NCI-H2029 (cell line): Measurements from ENCODE around the gene ECHDC3.
"Not testable (repeated sequence)": the region's sequence is repeated elsewhere in the genome, so short reads cannot be mapped to it uniquely, and the experiment has no call there.

Experiments used
- DNase-seq: peaks from one replicate; lab custom pipeline; 2025; lab: John Stamatoyannopoulos, UW

ECHDC3 gene, protein sequence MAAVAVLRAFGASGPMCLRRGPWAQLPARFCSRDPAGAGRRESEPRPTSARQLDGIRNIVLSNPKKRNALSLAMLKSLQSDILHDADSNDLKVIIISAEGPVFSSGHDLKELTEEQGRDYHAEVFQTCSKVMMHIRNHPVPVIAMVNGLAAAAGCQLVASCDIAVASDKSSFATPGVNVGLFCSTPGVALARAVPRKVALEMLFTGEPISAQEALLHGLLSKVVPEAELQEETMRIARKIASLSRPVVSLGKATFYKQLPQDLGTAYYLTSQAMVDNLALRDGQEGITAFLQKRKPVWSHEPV

GRCh38 chr10:11742009-11742778 lies at the start of gene ECHDC3:
Gene ECHDC3, plus strand, starts transcription at chr10:11742382. Its CDS starts 195 bp downstream, at chr10:11742577.
- DNase-seq: no peak

GRCh38 chr10:11693376-11693775 lies 48.8 kb upstream of the ECHDC3 start:
- DNase-seq: no peak

GRCh38 chr10:11695779-11696178 lies 46.4 kb upstream of the ECHDC3 start:
- no peak for DNase-seq

GRCh38 chr10:11697718-11698527 lies 44.3 kb upstream of the ECHDC3 start:
- DNase-seq: no peak

- no peak for DNase-seq
Observed at GRCh38 chr10:11698691-11699549, 43.3 kb upstream of the ECHDC3 start.

- no peak for DNase-seq
Observed at GRCh38 chr10:11699550-11700097, 42.6 kb upstream of the ECHDC3 start.

GRCh38 chr10:11700539-11700938 lies 41.6 kb upstream of the ECHDC3 start:
- DNase-seq: no peak

- DNase-seq: no peak
Observed at GRCh38 chr10:11701451-11702095, 40.6 kb upstream of the ECHDC3 start.

DNA sequence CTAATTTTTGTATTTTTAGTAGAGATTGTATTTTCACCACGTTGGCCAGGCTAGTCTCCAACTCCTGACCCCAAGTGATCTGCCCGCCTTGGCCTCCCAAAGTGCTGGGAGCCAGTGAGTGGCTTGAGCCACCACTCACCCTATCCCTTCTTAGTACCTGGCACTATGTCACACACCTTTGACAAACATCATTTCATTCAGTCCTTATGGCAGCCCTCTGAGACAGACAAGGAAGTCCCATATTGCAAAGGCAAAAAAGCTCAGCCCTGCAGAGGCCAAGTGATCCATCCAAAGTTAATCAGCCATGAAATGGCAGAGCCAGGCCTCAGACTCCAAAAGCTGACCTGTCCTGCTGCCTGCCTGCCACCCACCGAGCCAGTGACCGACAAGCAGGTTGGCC lies 39.9 kb upstream of the ECHDC3 start:
- DNase-seq: no peak

DNA sequence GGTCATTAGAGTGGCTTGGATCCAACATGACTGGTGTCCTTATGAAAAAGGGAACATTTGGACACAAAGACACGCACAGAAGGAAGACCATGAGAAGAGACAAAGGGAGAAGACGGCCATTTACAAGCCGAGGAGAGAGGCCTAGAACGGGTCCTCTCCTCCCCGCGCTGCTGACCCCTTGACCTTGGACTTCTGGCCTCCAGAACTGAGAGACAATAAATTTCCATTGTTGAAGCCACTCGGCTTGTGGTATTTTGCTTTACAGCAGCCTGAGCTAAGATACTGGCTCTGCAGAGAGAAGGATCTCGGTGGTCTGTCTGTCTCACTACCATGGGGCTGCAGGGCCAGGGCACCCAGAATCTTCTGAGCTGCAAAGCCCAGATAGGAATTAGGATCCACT lies 38.1 kb upstream of the ECHDC3 start:
- DNase-seq: no peak

GRCh38 chr10:11705722-11706121 lies 36.5 kb upstream of the ECHDC3 start:
- DNase-seq: no peak

GRCh38 chr10:11706895-11707567 lies 35.2 kb upstream of the ECHDC3 start:
- DNase-seq: no peak

DNA sequence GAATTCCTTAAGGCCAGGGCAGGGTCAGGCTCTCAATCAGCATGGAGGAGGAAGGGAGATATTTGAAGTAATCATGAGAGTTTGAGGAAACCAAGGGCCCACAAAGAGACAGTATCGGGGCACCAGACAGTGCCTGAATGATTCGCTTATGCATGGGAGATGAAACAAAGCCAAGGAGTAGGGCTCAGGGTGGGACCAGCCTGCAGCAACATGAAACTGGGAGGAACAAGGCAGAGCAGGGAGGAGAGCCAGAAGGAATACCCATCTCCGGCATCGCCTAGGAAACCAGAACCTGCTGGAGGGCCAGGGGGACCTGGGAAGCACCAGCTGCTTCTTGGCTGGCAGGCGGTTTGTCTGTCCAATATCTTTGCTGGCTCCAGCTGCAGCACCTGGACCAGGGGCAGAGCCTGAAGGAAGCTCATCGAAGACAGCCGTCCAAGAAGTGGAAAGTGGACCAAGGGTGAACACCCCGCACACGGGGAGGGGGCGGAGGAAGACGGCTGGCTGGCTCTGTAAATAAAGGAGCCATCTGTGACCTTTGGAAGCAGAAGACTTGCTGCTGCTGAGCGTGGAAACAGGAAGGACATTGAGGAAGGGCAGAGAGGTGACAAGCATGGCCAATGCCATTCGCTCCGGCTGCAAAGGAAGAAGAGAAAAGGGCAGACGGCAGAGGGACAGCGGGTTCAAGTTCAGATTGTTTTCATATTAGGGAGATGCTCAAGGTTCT lies 34.4 kb upstream of the ECHDC3 start:
- no peak for DNase-seq

DNA sequence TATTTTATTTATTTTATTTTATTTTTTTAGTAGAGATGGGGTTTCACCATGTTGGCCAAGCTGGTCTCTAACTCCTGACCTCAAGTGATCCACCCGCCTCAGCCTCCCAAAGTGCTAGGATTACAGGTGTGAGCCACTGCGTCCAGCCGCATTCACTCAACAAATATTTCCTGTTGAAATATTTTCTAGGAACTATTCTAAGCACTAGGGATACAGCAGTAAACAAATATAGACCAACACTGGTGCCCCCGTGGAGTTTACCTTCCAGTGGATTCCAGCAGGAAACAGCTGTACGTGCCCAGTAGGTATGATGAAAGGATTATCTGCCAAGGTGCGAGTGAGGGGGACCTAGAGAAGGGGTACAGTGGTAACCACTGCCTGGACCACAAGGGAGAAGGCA lies 33.4 kb upstream of the ECHDC3 start:
- DNase-seq: not testable (repeated sequence)

DNA sequence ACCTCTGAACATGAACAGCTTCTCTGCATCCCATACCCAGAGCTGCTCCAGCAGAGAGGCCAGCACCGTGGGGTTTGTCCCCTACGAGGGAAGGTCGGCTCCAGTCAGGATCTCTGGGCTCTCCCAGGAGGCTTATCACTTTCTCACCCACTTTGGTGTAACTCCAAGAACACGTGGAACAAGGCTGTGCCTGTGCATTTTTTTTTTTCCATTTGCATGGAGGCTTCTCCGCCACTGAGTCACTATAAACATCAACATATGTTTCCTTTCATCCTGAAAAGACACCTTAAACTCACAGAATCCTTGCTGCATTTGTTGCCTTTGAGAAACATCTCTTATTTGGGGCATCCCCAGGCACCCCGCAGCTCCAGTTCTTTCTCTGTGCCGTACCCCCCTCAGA lies 29.4 kb upstream of the ECHDC3 start:
- no peak for DNase-seq

DNA sequence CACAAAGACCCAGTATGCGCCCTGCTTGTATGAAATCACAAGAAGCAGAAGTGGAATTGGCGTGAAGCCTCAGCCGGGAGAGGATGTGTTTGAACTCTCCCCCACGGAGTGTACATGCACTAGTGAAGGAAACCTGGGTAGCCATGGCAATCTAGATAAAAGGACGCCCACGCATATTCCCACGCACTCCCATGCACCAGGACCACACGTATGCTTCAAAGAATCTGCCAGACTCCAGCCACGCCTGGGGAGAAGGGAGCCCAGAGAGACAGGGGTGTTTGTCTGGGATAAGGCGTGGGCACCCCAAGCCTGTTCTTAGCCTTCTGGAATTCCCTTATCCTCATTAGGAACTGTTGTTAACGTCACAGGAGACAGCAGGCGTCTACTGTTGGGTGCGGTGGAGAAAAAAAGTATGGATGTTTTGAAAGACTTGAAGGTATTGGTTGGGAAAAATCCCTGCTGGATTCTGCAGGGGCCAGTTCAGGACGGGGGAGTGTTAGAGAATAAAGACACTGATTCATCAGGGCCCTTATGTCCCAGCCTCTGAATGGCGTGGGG lies 28.9 kb upstream of the ECHDC3 start:
- DNase-seq: no peak

GRCh38 chr10:11713963-11714362 lies 28.2 kb upstream of the ECHDC3 start:
- DNase-seq: no peak

DNA sequence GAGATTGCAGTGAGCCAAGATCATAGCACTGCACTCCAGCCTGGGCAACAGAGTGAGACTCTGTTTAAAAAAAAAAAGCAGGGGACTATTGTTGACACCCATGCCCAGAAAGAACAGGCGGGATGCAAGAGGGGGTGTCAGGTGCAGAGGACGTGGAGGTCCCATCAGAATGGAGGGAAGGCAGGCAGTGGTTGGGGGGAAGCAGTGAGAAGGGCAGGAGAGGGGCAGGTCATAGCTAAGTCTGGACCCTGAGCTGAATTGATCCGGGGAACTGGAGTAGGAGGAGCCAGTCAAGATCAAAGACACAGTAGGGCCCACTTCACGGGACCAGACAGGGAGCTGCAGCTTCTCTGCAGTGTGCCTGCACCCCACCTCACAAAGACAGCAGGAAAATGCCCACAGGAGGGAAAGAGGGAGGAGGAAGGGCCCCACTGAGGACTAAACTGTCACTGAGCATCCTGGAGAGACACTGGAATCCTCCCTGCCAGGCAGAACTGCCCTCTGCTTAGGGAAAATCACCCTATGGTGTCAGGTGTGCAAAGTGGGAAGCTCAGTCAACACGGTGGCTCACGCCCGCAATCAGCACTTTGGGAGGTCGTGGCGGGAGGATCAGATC lies 27.3 kb upstream of the ECHDC3 start:
- no peak for DNase-seq
